Inferior parietal cortex (tissue), 1 donor: ENCODE measurements around the gene PLK4.
"Not testable (repeated sequence)": the region's sequence is repeated elsewhere in the genome, so short reads cannot be mapped to it uniquely, and the experiment has no call there.

Source experiments
- DNase-seq: peaks from one replicate; pipeline ENCODE4 v3.0.0-alpha.2; 2016; ENCODE audit errors: extremely low spot score

The PLK4 gene

GRCh38 chr4:127905029-127905428, 24.3 kb downstream of the PLK4 start:
- no peak for DNase-seq

GRCh38 chr4:127916512-127916911, 35.8 kb downstream of the PLK4 start:
- no peak for DNase-seq

DNA sequence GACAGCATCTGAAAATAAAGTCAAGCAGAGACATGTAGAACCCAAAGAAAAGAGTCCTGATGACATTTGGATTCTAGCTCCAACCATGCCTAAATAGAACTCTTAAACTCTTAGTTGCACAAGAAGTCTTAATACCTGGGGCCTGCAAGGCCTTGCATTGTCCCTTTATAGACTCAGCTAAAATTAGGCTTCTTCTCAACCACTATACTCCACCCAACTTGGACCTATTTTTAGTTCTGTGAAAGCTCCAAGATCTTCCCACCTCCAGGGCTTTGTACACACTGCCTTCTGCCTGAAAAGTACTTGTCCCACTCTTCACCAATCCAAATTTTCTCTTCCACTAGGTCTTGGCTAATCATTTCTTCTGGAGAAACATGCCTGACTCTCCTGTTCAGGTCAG, 36.5 kb downstream of the PLK4 start:
- no peak for DNase-seq

- no peak for DNase-seq
Observed at GRCh38 chr4:127920521-127920920, 39.8 kb downstream of the PLK4 start.

- DNase-seq: no peak
Observed at GRCh38 chr4:127922226-127922625, 41.5 kb downstream of the PLK4 start.

GRCh38 chr4:127925720-127926119, 45.0 kb downstream of the PLK4 start:
- DNase-seq: not testable (repeated sequence)

GRCh38 chr4:127930175-127930574, 49.5 kb downstream of the PLK4 start:
- DNase-seq: no peak

- not testable (repeated sequence) for DNase-seq
Observed at GRCh38 chr4:127931836-127932235, 51.1 kb downstream of the PLK4 start.

DNA sequence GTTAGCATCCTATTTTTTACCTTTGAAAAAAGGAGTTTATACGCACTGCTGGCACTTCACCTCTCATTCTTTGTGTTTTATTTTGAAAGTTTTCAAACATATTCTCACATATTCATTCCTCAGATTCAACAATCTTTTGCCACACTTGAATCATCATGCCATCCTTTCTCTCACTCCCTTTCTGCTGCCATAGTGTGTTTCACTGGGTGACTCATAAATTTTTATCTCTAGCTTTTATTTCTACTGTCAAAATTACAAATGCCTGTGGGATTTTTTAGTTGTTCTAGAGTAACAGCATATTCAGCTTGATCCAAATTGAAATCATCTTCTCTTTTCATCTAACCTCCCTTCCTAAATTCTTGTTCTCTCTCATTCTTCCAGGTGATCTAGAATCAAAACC, 56.3 kb downstream of the PLK4 start:
- DNase-seq: no peak
